Right ventricle myocardium superior (tissue), 1 donor: ENCODE data around the gene GHDC. TPM values are rescaled to one million over a fixed set of nuclear protein-coding genes. Genes with fewer than 3 reads are reported as not detected.
"Not testable (repeated sequence)": the region's sequence is repeated elsewhere in the genome, so short reads cannot be mapped to it uniquely, and the experiment has no call there.

Experiments
- ATAC-seq: fragments of 200-7000 bp; cut with Tn5 transposase; one replicate; pipeline ENCODE4 v1.9.1; 2020; ENCODE audit warnings: mild to moderate bottlenecking; ENCODE audit not compliant: poor library complexity
- DNase-seq: peaks from one replicate; pipeline ENCODE4 v3.0.0-alpha.2; 2020
- intact Hi-C: fragments of 100-400 bp; cut with DNase I; formaldehyde crosslinking; loops from one replicate; pipeline ENCODE4 v1.11.2; 2022
- total RNA-seq: library from RNA; stranded (reverse); fragmentation: NEBNext Ultra II Directional; extraction: Animal tissue kit (Norgen Biotek cat#: 25700); gene quantifications from one replicate; pipeline ENCODE4 v1.2.1, GENCODE V29; 2021
- donor health status: DM: no; HTN: yes; CAD: no; lungs with severe emphysema.

Gene GHDC
- total RNA-seq, 1 donor from 2014 or later: 8.1 TPM

DNA sequence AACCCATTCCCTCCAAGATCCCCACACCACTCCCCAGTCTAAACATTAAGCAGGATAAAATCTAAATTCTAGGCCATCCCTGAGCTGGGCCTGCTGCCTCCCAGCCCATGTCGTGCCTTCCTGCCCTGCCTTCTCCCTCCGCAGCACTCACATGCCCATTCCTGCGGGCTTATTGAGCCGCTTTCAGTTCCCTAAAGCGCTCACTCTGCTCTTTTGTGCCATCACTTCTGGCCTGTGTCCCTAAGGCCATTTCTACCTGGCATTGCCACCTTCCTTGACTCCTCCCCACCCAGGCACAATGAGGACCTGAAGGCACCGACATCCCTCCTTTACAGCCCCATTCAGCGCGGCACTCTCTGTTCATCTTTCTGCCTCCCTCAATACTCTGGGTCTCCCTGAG, 26.5 kb downstream of the GHDC start:
- intact Hi-C loops: no loop called here
- DNase-seq (no peak), ATAC-seq (no peak)

DNA sequence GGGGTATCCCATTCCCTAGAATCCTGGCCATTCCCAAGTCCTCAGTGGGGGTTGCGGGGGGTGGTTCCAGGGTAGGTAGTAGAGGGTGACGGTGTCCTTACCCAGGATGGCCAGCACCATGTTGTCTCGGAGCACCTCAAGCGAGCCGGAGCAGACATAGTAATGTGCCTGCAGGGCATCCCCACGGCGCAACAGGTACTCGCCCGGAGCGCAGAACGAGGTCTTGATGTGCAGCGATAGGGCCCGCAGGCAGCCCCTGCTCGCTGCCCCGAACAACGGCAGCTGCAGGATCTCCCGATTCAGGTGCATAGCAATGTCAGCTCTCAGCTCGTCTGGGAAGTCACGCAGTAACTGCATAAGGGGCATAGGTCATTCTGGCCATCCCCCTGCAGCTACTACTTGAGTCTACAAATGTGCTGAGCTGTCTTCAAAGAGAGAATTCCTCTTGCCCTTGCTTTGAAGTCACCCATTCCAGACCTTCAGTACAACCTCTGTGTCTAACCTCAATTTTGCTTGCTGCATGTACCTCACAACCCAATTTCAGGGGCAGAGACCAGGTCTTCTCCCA, 28.0 kb downstream of the GHDC start:
- intact Hi-C loops: no loop called here
- DNase-seq: no peak
- no peak for ATAC-seq

DNA sequence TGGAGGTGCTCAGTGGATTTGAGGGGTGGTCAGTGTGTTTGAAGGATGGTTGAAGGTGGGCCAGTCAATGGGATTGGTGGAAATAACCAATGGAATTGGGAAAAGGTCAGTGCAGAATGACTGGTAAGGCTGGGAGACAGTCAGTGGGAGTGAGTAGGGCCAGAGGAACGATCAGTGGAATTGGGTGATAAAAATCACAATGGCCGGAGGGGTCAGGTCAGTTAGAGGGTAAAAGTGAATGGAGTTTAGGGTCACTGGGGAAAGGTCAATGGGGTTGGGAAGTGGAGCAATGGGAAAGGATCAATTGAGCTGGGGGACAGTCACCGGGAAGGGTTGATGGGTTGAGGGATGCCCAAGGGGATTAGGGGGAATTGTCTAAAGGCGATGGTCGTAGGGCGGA, 28.5 kb downstream of the GHDC start:
- intact Hi-C loops: no loop called here
- no peak for ATAC-seq
- DNase-seq: no peak

- ATAC-seq (no peak), DNase-seq (no peak)
- intact Hi-C loops: no loop called here
Observed at GRCh38 chr17:42163696-42164407, 30.4 kb downstream of the GHDC start.

DNA sequence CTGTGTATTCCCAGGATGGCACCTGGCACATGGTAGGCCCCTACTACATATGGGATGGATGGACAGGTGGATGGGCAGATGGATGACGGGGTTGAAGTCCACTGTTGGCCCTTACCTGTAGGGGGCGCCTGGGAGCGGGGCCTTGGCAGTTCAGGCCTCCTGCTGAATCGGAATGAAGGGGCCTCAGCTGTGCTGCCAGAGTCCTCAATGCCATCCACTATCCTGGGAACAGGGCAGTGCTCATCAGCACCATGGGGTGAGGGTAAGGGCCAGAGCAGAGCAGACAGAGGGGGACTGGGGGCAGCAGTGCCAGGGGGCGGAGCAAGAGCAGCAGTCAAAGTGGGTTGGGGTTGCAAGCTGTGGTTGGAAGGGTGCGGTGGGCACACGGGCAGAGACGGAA, 31.2 kb downstream of the GHDC start:
- ATAC-seq (no peak), DNase-seq (no peak)
- intact Hi-C loops: no loop called here

GRCh38 chr17:42160531-42160910, 33.8 kb downstream of the GHDC start:
- intact Hi-C loops: no loop called here
- ATAC-seq (no peak), DNase-seq (no peak)

- no peak for DNase-seq
- ATAC-seq: no peak
- intact Hi-C loops: no loop called here
Observed at GRCh38 chr17:42159796-42160530, 34.3 kb downstream of the GHDC start.

DNA sequence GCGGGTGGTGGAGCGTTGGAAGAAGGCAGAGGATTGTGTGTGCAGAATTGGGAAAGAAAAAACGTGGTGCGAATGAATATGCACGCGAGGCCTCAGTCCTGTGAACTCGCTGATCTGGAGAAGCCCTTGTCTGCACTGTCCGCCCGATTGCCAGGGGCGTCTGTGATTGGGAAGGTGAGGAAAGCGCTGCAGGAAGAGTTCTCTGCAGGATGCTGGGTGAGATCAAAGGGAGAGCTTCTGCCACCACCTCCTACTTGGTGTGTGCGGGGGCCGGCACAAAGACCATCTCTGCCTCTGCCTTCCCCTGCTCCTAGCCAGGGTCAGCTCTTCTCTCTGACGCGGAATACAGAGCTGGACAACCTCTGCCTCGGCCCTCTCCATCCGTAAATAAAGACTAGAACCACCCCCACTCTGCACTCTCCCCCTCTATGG, 38.7 kb downstream of the GHDC start:
- no peak for ATAC-seq
- DNase-seq: no peak
- intact Hi-C loops: no loop called here

- ATAC-seq: no peak
Observed at GRCh38 chr17:42153919-42154742, 40.2 kb downstream of the GHDC start.

DNA sequence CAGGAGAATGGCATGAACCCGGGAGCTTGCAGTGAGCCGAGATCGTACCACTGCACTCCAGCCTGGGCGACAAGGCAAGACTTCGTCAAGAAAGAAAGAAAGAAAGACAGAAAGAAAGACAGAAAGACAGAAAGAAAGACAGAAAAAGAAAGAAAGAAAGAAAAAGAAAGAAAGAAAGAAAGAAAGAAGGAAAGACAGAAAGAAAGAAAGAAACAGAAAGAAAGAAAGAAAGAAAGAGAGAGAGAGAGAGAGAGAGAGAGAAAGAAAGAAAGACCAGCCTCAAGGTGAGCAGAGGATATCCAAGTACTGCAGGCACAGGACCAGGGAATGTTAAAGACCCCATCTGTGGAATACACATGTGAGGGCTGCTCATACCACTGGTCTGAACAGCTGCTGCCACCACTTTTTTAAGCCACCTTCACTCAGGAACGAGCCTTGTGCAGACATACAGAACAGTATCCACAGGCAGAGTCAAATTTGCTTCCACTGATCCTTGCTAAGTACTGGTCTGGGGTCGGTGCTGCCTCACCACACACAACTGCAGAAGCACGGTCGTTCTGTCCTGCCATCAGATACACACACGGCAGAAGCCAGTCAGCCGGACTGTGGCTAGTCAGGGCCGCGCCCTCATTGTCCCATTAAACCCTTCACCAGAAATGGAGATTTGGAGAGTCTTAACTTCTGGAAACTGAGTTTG, 47.2 kb downstream of the GHDC start:
- intact Hi-C loops: no loop called here
- DNase-seq (no peak), ATAC-seq (no peak)

More at GRCh38 chr17:42153919-42154742, 40.2 kb downstream of the GHDC start:
- intact Hi-C loops: no loop called here
- no peak for DNase-seq

DNA sequence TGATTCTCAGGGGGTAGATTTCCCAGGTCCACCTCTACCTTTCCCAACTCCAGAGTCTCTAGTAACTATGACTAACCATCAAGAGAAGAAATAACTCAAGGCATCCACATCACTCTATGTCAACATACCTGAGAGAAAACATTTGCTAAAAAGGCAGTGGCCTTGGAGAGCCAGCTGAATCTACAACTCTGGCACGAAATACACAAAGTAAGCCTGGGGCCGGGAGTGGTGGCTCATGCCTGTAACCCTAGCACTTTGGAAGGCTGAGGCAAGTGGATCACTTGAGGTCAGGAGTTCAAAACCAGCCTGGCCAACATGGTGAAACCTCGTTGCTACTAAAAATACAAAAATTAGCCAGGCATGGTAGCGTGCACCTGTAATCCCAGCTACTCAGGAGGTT, 51.2 kb downstream of the GHDC start:
- ATAC-seq, intact Hi-C loops, DNase-seq: not testable (repeated sequence)

DNA sequence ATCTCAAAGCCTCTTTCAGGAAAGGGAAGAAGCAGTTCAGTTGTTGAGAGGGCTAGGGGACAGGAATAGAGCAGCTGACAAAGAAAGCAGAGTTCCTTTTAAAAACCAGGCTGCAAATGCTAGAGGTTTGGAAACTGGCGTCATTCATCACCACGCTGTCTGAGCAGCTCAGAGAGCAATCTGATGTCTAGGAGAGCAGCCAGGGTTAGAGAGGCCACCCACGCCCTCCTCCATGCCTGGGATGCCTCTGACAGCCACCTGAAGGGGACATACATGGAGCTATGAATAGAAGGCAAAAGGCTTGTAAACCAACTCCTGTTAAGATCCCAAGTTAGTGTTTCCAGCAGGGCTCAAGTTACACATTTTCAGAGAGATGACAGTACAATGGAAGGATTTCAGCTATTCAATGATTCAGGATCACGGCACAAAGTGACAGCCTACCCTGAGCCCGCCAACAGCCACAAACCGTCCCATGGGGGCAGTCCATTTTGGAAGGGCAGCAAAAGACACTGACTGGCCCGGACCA, 51.9 kb downstream of the GHDC start:
- ATAC-seq (peak; percentile 69), DNase-seq (no peak)
- intact Hi-C loops: no loop called here

GRCh38 chr17:42141382-42141781, 52.9 kb downstream of the GHDC start:
- ATAC-seq (no peak), DNase-seq (no peak)
- intact Hi-C loops: no loop called here

GRCh38 chr17:42140690-42141089, 53.6 kb downstream of the GHDC start:
- DNase-seq, intact Hi-C loops, ATAC-seq: not testable (repeated sequence)

Other genes starting within 250 kb of the GHDC start
- 23.0 TPM for gene CNP, start 227.7 kb downstream of the GHDC start, total RNA-seq
- 81.2 TPM for gene DNAJC7, start 177.1 kb downstream of the GHDC start, total RNA-seq
- gene NKIRAS2, start 174.4 kb downstream of the GHDC start, total RNA-seq: 43.8 TPM
- gene C17orf113, start 143.9 kb downstream of the GHDC start, total RNA-seq: 0.59 TPM
- 0.16 TPM for gene ZNF385C, start 96.0 kb downstream of the GHDC start, total RNA-seq
- gene DHX58, start 81.8 kb downstream of the GHDC start, total RNA-seq: 2.5 TPM
- 22.6 TPM for gene KAT2A, start 73.1 kb downstream of the GHDC start, total RNA-seq
- 0.11 TPM for gene HSPB9, start 71.7 kb downstream of the GHDC start, total RNA-seq
- 38.6 TPM for gene RAB5C, start 39.5 kb downstream of the GHDC start, total RNA-seq
- gene KCNH4, start 13.4 kb downstream of the GHDC start, total RNA-seq: 0.13 TPM
- gene HCRT, start 9.0 kb downstream of the GHDC start, total RNA-seq: not detected
- gene STAT5B, start 81.9 kb upstream of the GHDC start, total RNA-seq: 30.0 TPM
- gene STAT5A, start 94.0 kb upstream of the GHDC start, total RNA-seq: 14.9 TPM
- 127 TPM for gene STAT3, start 193.9 kb upstream of the GHDC start, total RNA-seq
- 200 TPM for gene CAVIN1, start 228.8 kb upstream of the GHDC start, total RNA-seq